Measurements from ENCODE around the gene HOPX. TPM values are rescaled to one million over a fixed set of nuclear protein-coding genes. Genes with fewer than 3 reads are reported as not detected.

HOPX gene
- total RNA-seq, 1 experiment from 2014 or later: 224 TPM

Other genes starting within 250 kb of the HOPX start
- gene PPAT, start 245.7 kb downstream of the HOPX start, total RNA-seq (2014; rRNA removed; shearing (Covaris generic)): 39.1 and 39.8 TPM in 2 replicates
- gene PAICS, start 245.0 kb downstream of the HOPX start, total RNA-seq (2014; rRNA removed; shearing (Covaris generic)): 127 and 144 TPM in 2 replicates
- 104 and 108 TPM in 2 replicates for gene SRP72, start 213.7 kb downstream of the HOPX start, total RNA-seq (2014; rRNA removed; shearing (Covaris generic))
- gene ARL9, start 175.5 kb downstream of the HOPX start, total RNA-seq (2014; rRNA removed; shearing (Covaris generic)): not detected in 2 replicates
- gene SPINK2, start 140.4 kb upstream of the HOPX start, total RNA-seq (2014; rRNA removed; shearing (Covaris generic)): not detected in 2 replicates
- gene REST, start 226.6 kb upstream of the HOPX start, total RNA-seq (2014; rRNA removed; shearing (Covaris generic)): 19.4 and 21.2 TPM in 2 replicates

All from NCI-H460 (cell line).